GM10266 (cell line): ENCODE results near the gene PCSK6.

Experiments used
- DNase-seq: peaks from one replicate; pipeline ENCODE4 v3.0.0; 2012; ENCODE audit errors: extremely low spot score
- CTCF ChIP-seq: IDR thresholded peaks from 2 replicates; pipeline ENCODE4 v1.5.1; 2012; ENCODE audit warnings: mild to moderate bottlenecking, low read depth; ENCODE audit not compliant: control insufficient read depth, insufficient read depth; ENCODE audit errors: missing control alignments

PCSK6 gene

GRCh38 chr15:101447168-101447533 lies 42.4 kb downstream of the PCSK6 start:
- DNase-seq, result no peak
- TF ChIP-seq CTCF, result no peak

GRCh38 chr15:101446518-101447167 lies 42.9 kb downstream of the PCSK6 start:
- no peak for DNase-seq
- TF ChIP-seq CTCF, result no peak

GRCh38 chr15:101445562-101446517 lies 43.7 kb downstream of the PCSK6 start:
- no peak for DNase-seq
- TF ChIP-seq CTCF, result no peak

GRCh38 chr15:101444807-101445508 lies 44.5 kb downstream of the PCSK6 start:
- DNase-seq, result no peak

GRCh38 chr15:101444015-101444414 lies 45.5 kb downstream of the PCSK6 start:
- no peak for TF ChIP-seq CTCF
- no peak for DNase-seq

More at GRCh38 chr15:101444807-101445508, 44.5 kb downstream of the PCSK6 start:
- no peak for TF ChIP-seq CTCF

GRCh38 chr15:101442272-101442671 lies 47.2 kb downstream of the PCSK6 start:
- no peak for TF ChIP-seq CTCF
- DNase-seq, result no peak
